Activated B cell treated with CpG ODN at 0.5 μM for 24 hours (primary cell): ENCODE data around the gene ADAMTS16. TPM values are rescaled to one million over a fixed set of nuclear protein-coding genes. Genes with fewer than 3 reads are reported as not detected.

ENCODE experiments used
- ATAC-seq: fragments of 200-7000 bp; cut with Tn5 transposase; one replicate; pipeline ENCODE4 v1.10.0; 2021; ENCODE audit warnings: low read depth, mild to moderate bottlenecking, moderate library complexity
- CTCF ChIA-PET: fragments of 350-600 bp; sonication (Branson Sonifier 250); formaldehyde crosslinking; loops from one replicate; lab custom pipeline; 2021; ENCODE audit warnings: antibody characterized with exemption; lab: Charles Lee
- POLR2A ChIA-PET: fragments of 350-600 bp; sonication (Branson Sonifier 250); formaldehyde crosslinking; loops from one replicate; lab custom pipeline; 2021; ENCODE audit warnings: antibody characterized with exemption; lab: Charles Lee
- DNase-seq: peaks from one replicate; pipeline ENCODE4 v3.0.0; 2022
- H3K27ac Mint-ChIP-seq: one replicate; pipeline ENCODE4 v1.8.0; 2020; ENCODE audit warnings: mixed read lengths
- H3K27me3 Mint-ChIP-seq: one replicate; pipeline ENCODE4 v1.8.0; 2021; ENCODE audit warnings: mixed read lengths
- H3K36me3 Mint-ChIP-seq: one replicate; pipeline ENCODE4 v1.8.0; 2021; ENCODE audit warnings: low read depth, mixed read lengths
- H3K4me1 Mint-ChIP-seq: one replicate; pipeline ENCODE4 v1.8.0; 2021; ENCODE audit warnings: mixed read lengths
- H3K4me3 Mint-ChIP-seq: one replicate; pipeline ENCODE4 v1.8.0; 2020; ENCODE audit warnings: mild to moderate bottlenecking, mixed read lengths
- H3K9me3 Mint-ChIP-seq: one replicate; pipeline ENCODE4 v1.8.0; 2020; ENCODE audit warnings: mixed read lengths
- CTCF ChIP-seq: fragments of 200-600 bp; IDR thresholded peaks from one replicate; pipeline ENCODE4 v1.8.0; 2022; ENCODE audit warnings: antibody characterized with exemption, mild to moderate bottlenecking
- intact Hi-C: fragments of 100-400 bp; cut with micrococcal nuclease; formaldehyde crosslinking; loops from one replicate; pipeline ENCODE4 v1.15.1; 2024
- total RNA-seq: library from RNA; stranded (reverse); gene quantifications from 2 replicates; pipeline ENCODE4 v1.2.3, GENCODE V29; 2022

Gene ADAMTS16
- total RNA-seq, 1 donor from 2014 or later: not detected

GRCh38 chr5:5296051-5296450 lies 155.9 kb downstream of the ADAMTS16 start:
- ChIA-PET POLR2A (no interaction called here), CTCF (no interaction called here)
- DNase-seq (no peak), ATAC-seq (no peak)
- no peaks in the 10 kb centered on the region for H3K36me3 Mint-ChIP-seq
- no peaks in the 10 kb centered on the region for H3K4me1 Mint-ChIP-seq
- intact Hi-C loops: no loop called here
- H3K9me3 Mint-ChIP-seq: peaks cover 7% of the 10 kb centered on the region
- H3K27ac Mint-ChIP-seq: no peak overlapping the region
- no peak for TF ChIP-seq CTCF
- H3K4me3 Mint-ChIP-seq: no peak overlapping the region
- no peaks in the 10 kb centered on the region for H3K27me3 Mint-ChIP-seq

- Mint-ChIP-seq H3K9me3 (peaks cover 20% of the 10 kb centered on the region), H3K27me3 (no peaks in the 10 kb centered on the region), H3K27ac (no peak overlapping the region), H3K36me3 (no peaks in the 10 kb centered on the region), H3K4me1 (no peaks in the 10 kb centered on the region), H3K4me3 (no peak overlapping the region)
- POLR2A ChIA-PET: no interaction called here
- intact Hi-C loops: no loop called here
- CTCF ChIA-PET: no interaction called here
- TF ChIP-seq CTCF: no peak
- no peak for ATAC-seq
- DNase-seq: no peak
Observed at GRCh38 chr5:5297432-5298067, 157.4 kb downstream of the ADAMTS16 start.

- no peak overlapping the region for H3K4me3 Mint-ChIP-seq
- H3K9me3 Mint-ChIP-seq: peaks cover 21% of the 10 kb centered on the region
- no peaks in the 10 kb centered on the region for H3K27me3 Mint-ChIP-seq
- ChIA-PET POLR2A (no interaction called here), CTCF (no interaction called here)
- DNase-seq: no peak
- no peak overlapping the region for H3K27ac Mint-ChIP-seq
- intact Hi-C loops: no loop called here
- H3K4me1 Mint-ChIP-seq: no peaks in the 10 kb centered on the region
- ATAC-seq: no peak
- no peaks in the 10 kb centered on the region for H3K36me3 Mint-ChIP-seq
- no peak for TF ChIP-seq CTCF
Observed at GRCh38 chr5:5298068-5298633, 158.0 kb downstream of the ADAMTS16 start.

- H3K27me3 Mint-ChIP-seq: no peaks in the 10 kb centered on the region
- POLR2A ChIA-PET: no interaction called here
- H3K9me3 Mint-ChIP-seq: peaks cover 21% of the 10 kb centered on the region
- ATAC-seq: no peak
- no peak for TF ChIP-seq CTCF
- intact Hi-C loops: no loop called here
- no peaks in the 10 kb centered on the region for H3K4me1 Mint-ChIP-seq
- H3K4me3 Mint-ChIP-seq: no peak overlapping the region
- CTCF ChIA-PET: no interaction called here
- no peak for DNase-seq
- no peaks in the 10 kb centered on the region for H3K36me3 Mint-ChIP-seq
- no peak overlapping the region for H3K27ac Mint-ChIP-seq
Observed at GRCh38 chr5:5298841-5299541, 158.9 kb downstream of the ADAMTS16 start.

- H3K4me1 Mint-ChIP-seq: no peaks in the 10 kb centered on the region
- peaks cover 18% of the 10 kb centered on the region for H3K9me3 Mint-ChIP-seq
- DNase-seq (no peak), ATAC-seq (no peak)
- intact Hi-C loops: no loop called here
- CTCF ChIA-PET: no interaction called here
- no peaks in the 10 kb centered on the region for H3K36me3 Mint-ChIP-seq
- POLR2A ChIA-PET: no interaction called here
- TF ChIP-seq CTCF: no peak
- H3K27me3 Mint-ChIP-seq: no peaks in the 10 kb centered on the region
- no peak overlapping the region for H3K27ac Mint-ChIP-seq
- no peak overlapping the region for H3K4me3 Mint-ChIP-seq
Observed at GRCh38 chr5:5301176-5301575, 161.0 kb downstream of the ADAMTS16 start.
